HL-60 (cell line): ENCODE data around the gene IMMP2L.

Experiments used
- DNase-seq, 2 experiments: peaks; one replicate each; pipeline ENCODE4 v3.0.0-alpha.2; 2010 to 2020; ENCODE audit warnings: low read depth in 1 of 2, low spot score in 1 of 2
- H3K27ac ChIP-seq: fragments of 250-450 bp; sonication (Bioruptor Pico); replicated peaks from 2 replicates; pipeline ENCODE4 v1.5.1; 2020; ENCODE audit warnings: mild to moderate bottlenecking, moderate library complexity
- H3K27me3 ChIP-seq: fragments of 250-450 bp; sonication (Bioruptor Pico); 2 replicates; pipeline ENCODE4 v1.5.1; 2021; ENCODE audit warnings: mild to moderate bottlenecking, moderate library complexity; ENCODE audit not compliant: insufficient read depth, poor library complexity, severe bottlenecking
- H3K4me3 ChIP-seq: replicated peaks from 2 replicates; pipeline ENCODE4 v1.5.1; 2011; ENCODE audit warnings: mild to moderate bottlenecking, control low read depth, low read length; ENCODE audit not compliant: insufficient read depth
- GABPA ChIP-seq: IDR thresholded peaks from 2 replicates; pipeline ENCODE4 v1.6.1; 2012; ENCODE audit warnings: low read depth
- POLR2AphosphoS5 ChIP-seq: IDR thresholded peaks from 2 replicates; pipeline ENCODE4 v1.6.1; 2012; ENCODE audit warnings: low read depth
- REST ChIP-seq: IDR thresholded peaks from 2 replicates; pipeline ENCODE4 v1.6.1; 2012; ENCODE audit warnings: low read depth; ENCODE audit not compliant: insufficient replicate concordance
- SPI1 ChIP-seq: IDR thresholded peaks from 2 replicates; pipeline ENCODE4 v1.6.1; 2012; ENCODE audit warnings: low read depth, mild to moderate bottlenecking, borderline replicate concordance
- TF ChIP-seq, protein P1 (sequence below): IDR thresholded peaks from one replicate; pipeline ENCODE4 v1.5.1; 2011; ENCODE audit warnings: low read length, control low read depth, inconsistent platforms; ENCODE audit not compliant: insufficient read depth

IMMP2L gene

DNA sequence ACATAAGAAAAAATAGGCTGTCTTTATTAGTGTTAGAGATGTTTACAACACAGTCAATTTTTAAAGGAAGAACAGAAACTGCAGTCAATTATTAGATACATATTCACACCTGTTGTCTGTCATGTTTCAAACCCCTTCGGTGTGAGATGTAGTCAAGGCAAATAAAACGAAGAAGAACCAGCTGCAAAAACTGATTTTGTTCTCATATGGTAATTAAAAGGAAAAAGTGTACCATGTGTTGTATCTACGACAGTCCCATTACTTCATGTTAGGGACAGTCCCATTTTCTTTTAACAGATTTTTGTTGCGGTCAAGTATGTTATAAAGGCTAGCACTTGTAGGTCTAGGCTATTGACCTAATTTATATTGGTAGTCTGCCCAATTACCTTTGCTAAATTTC lies 321.9 kb downstream of the IMMP2L start:
- TF ChIP-seq, protein P1, sequence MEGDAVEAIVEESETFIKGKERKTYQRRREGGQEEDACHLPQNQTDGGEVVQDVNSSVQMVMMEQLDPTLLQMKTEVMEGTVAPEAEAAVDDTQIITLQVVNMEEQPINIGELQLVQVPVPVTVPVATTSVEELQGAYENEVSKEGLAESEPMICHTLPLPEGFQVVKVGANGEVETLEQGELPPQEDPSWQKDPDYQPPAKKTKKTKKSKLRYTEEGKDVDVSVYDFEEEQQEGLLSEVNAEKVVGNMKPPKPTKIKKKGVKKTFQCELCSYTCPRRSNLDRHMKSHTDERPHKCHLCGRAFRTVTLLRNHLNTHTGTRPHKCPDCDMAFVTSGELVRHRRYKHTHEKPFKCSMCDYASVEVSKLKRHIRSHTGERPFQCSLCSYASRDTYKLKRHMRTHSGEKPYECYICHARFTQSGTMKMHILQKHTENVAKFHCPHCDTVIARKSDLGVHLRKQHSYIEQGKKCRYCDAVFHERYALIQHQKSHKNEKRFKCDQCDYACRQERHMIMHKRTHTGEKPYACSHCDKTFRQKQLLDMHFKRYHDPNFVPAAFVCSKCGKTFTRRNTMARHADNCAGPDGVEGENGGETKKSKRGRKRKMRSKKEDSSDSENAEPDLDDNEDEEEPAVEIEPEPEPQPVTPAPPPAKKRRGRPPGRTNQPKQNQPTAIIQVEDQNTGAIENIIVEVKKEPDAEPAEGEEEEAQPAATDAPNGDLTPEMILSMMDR = no peak
- no peak for TF ChIP-seq REST
- TF ChIP-seq GABPA = no peak
- TF ChIP-seq SPI1 = no peak
- no peak for TF ChIP-seq POLR2AphosphoS5
- H3K4me3 ChIP-seq = no peak overlapping the region
- H3K27me3 ChIP-seq = no peaks in the 10 kb centered on the region
- H3K27ac ChIP-seq = no peak overlapping the region
- DNase-seq = no peak

DNA sequence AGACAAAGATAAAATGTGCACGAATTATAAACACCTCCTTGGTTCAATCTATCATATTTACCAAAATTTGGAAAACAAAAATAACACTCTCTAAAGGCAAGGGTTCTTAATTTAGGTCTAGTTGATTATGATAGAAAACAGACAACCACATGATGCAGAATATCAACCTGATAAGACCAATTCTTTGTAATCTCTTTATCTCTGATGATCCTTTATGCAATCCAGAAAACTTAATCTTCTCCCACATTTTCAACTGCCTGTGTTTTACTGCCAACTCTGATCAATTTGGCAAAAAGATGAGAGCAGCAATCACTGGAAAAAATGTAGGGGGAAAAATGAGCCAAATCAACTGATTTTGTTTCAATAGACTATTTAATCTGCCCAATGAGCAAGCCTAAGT lies 322.9 kb downstream of the IMMP2L start:
- H3K27ac ChIP-seq = no peak overlapping the region
- H3K4me3 ChIP-seq = no peak overlapping the region
- TF ChIP-seq SPI1 = no peak
- no peak for TF ChIP-seq POLR2AphosphoS5
- TF ChIP-seq REST = no peak
- TF ChIP-seq, protein P1 = no peak
- TF ChIP-seq GABPA = no peak
- DNase-seq = no peak
- no peaks in the 10 kb centered on the region for H3K27me3 ChIP-seq

DNA sequence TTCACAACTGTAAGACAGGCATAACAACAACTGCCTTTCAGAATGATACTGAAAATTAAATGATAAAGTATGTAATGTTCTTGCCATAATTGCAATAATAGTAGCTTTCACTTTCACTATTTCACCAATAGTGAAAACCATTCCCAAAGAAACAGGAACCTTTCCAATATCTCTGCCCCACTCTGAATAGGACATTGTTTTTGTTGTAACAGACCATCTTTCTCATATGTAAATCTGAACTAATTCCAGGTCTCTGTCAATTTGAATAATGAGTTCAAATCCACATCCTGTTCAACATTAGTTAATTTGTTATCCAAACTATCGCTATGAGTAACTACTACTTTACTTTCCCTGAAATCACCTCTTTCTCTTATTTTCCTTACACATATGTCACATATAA lies 323.4 kb downstream of the IMMP2L start:
- no peak for DNase-seq
- no peak overlapping the region for H3K27ac ChIP-seq
- no peaks in the 10 kb centered on the region for H3K27me3 ChIP-seq
- TF ChIP-seq GABPA (no peak), POLR2AphosphoS5 (no peak), REST (no peak)
- no peak overlapping the region for H3K4me3 ChIP-seq

- no peaks in the 10 kb centered on the region for H3K27me3 ChIP-seq
- DNase-seq = no peak
- H3K4me3 ChIP-seq = no peak overlapping the region
- TF ChIP-seq REST (no peak), GABPA (no peak), SPI1 (no peak), POLR2AphosphoS5 (no peak)
- TF ChIP-seq, protein P1 = no peak
- no peak overlapping the region for H3K27ac ChIP-seq
Observed at GRCh38 chr7:111235709-111236108, 326.6 kb downstream of the IMMP2L start.
